Ishikawa (cell line): Measurements from ENCODE around the gene CTNNBL1.

Experiments
- CEBPB ChIP-seq: IDR thresholded peaks from 2 replicates; pipeline ENCODE4 v1.6.1; 2012
- EGR1 ChIP-seq: IDR thresholded peaks from 2 replicates; pipeline ENCODE4 v1.6.1; 2012
- EP300 ChIP-seq: IDR thresholded peaks from 2 replicates; pipeline ENCODE4 v1.6.1; 2012; ENCODE audit warnings: borderline replicate concordance
- NFIC ChIP-seq: IDR thresholded peaks from 2 replicates; pipeline ENCODE4 v1.6.1; 2012
- RAD21 ChIP-seq: IDR thresholded peaks from 2 replicates; pipeline ENCODE4 v1.6.1; 2012; ENCODE audit warnings: low read depth
- TAF1 ChIP-seq: IDR thresholded peaks from 2 replicates; pipeline ENCODE4 v1.6.1; 2012; ENCODE audit warnings: low read depth, mild to moderate bottlenecking
- YY1 ChIP-seq: IDR thresholded peaks from 2 replicates; pipeline ENCODE4 v1.6.1; 2012; ENCODE audit warnings: low read depth
- TF ChIP-seq, protein P1 (sequence below): IDR thresholded peaks from 2 replicates; pipeline ENCODE4 v1.6.1; 2012
- TF ChIP-seq, protein P2 (sequence below): IDR thresholded peaks from 2 replicates; pipeline ENCODE4 v1.6.1; 2012; ENCODE audit warnings: low read depth, mild to moderate bottlenecking

DNA sequence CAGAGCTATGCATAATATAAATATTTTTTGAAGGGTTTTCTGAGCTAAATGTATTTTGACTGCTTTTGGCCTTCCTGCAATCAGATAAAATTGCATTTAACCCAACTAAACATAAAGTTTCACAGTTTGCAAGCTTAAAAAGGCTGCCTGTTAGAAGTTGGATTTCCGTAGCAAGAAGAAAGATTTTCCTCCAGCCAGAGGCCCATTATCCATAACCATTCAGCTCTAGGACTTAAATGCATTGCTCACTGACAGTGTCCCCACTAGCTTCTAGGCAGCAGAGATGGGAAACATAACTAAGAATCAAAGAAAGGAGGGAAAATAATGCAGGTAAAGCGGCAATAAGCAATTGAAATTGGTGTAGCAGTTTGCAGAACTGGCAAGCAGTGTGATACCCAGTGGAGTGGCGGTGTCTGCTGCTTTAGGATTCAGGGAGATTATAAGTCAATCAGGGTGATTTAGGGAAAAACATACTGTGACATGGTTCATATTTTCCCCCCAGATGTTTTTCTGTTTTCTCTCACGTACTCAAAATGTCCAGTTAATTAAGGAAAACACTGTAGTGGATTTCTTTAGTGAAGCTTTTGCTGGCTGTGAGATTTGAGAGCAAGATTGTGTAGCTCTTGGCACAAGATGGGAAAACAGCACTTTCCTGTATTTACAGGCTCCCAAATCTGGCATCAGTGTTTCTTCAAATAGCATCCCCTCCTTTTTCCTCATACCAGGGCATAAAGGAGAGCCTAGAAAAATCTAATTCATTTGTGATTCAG lies 69.1 kb downstream of the CTNNBL1 start:
- TF ChIP-seq YY1 (no peak), EP300 (no peak), EGR1 (no peak), TAF1 (no peak), NFIC (no peak), CEBPB (no peak), RAD21 (no peak)
- TF ChIP-seq, protein P1, sequence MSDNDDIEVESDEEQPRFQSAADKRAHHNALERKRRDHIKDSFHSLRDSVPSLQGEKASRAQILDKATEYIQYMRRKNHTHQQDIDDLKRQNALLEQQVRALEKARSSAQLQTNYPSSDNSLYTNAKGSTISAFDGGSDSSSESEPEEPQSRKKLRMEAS = no peak
- TF ChIP-seq, protein P2, sequence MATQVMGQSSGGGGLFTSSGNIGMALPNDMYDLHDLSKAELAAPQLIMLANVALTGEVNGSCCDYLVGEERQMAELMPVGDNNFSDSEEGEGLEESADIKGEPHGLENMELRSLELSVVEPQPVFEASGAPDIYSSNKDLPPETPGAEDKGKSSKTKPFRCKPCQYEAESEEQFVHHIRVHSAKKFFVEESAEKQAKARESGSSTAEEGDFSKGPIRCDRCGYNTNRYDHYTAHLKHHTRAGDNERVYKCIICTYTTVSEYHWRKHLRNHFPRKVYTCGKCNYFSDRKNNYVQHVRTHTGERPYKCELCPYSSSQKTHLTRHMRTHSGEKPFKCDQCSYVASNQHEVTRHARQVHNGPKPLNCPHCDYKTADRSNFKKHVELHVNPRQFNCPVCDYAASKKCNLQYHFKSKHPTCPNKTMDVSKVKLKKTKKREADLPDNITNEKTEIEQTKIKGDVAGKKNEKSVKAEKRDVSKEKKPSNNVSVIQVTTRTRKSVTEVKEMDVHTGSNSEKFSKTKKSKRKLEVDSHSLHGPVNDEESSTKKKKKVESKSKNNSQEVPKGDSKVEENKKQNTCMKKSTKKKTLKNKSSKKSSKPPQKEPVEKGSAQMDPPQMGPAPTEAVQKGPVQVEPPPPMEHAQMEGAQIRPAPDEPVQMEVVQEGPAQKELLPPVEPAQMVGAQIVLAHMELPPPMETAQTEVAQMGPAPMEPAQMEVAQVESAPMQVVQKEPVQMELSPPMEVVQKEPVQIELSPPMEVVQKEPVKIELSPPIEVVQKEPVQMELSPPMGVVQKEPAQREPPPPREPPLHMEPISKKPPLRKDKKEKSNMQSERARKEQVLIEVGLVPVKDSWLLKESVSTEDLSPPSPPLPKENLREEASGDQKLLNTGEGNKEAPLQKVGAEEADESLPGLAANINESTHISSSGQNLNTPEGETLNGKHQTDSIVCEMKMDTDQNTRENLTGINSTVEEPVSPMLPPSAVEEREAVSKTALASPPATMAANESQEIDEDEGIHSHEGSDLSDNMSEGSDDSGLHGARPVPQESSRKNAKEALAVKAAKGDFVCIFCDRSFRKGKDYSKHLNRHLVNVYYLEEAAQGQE = no peak
